ENCODE measurements around the gene CENPT. TPM values are rescaled to one million over a fixed set of nuclear protein-coding genes. Genes with fewer than 3 reads are reported as not detected.
"Not testable (repeated sequence)": the region's sequence is repeated elsewhere in the genome, so short reads cannot be mapped to it uniquely, and the experiment has no call there.

Gene CENPT
- total and polyA plus RNA-seq, 2 donors from 2014 or later = 25.3 to 42.5 TPM

DNA sequence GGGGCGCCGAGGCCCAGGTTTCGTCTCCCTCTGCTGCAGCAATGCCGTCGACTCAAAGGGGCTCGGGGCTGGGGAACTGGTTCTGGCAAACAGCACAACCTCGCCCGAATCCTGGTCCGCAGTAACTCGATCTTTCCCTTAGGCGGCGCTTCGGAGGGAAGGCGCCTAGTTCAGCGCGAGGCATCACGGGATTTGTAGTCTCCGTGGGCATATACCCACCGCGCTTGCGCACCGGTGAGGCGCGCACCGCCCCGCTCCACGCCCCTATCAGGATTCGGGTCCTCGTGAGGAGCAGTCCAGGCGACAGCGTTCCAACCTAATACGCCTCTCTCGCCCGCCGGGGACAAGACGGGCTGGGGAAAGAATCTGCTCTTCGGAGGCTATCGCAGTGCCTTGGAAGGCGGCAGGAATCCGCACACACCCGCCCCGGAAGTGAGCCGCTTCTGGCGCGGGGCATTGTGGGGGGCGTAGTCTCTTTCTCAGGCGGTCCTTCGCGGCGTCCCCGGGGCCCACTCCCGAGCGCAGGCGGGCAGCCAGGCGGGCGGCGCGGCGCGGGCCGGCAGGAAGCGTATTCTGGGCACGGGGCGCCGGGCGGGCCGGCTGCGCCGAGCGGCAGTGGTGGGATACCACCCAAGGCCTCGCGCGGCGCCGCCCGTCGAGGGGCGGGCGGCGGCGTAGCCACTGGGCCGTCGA is 5.5 kb downstream of the CENPT start, which contains the start of gene THAP11:
TSS of gene THAP11 (plus strand) at position 505 of the 693 bp plus-strand sequence. CDS start 235 bp downstream, outside the sequence.
- intact Hi-C loops (cut with DNase I) = no loop called here
- Histone ChIP-seq H3K4me1 (ENCODE audit: control insufficient read depth in 2 of 3, insufficient read depth in 2 of 3, low read depth in 1 of 3, low read length in 3 of 3) (peaks cover 14 to 31% (median 31%) of the 10 kb centered on the region in 3 donors), H3K9me3 (ENCODE audit: control insufficient read depth in 2 of 3, insufficient read depth in 1 of 3, low read length in 3 of 3) (no peaks in the 10 kb centered on the region), H3K4me3 (ENCODE audit: low read length in 3 of 3) (peak within 1 kb of the TSS; percentile 76 to 96 (median 94)), H3K27ac (ENCODE audit: low read depth in 2 of 2, low read length in 2 of 2) (peak within 1 kb of the TSS; percentile 98 to 100), H3K36me3 (ENCODE audit: control insufficient read depth in 2 of 3, insufficient read depth in 3 of 3, low read length in 3 of 3) (no peaks in the 10 kb centered on the region), H3K27me3 (ENCODE audit: control insufficient read depth, insufficient read depth, low read length) (no peaks in the 10 kb centered on the region), H3K9ac (ENCODE audit: low read length in 3 of 3) (peak within 1 kb of the TSS; percentile 66 to 95 (median 94))
- DNase-seq (peak; percentile 97 to 99 (median 97)), FAIRE-seq (no peak)
- TF ChIP-seq, protein P1, sequence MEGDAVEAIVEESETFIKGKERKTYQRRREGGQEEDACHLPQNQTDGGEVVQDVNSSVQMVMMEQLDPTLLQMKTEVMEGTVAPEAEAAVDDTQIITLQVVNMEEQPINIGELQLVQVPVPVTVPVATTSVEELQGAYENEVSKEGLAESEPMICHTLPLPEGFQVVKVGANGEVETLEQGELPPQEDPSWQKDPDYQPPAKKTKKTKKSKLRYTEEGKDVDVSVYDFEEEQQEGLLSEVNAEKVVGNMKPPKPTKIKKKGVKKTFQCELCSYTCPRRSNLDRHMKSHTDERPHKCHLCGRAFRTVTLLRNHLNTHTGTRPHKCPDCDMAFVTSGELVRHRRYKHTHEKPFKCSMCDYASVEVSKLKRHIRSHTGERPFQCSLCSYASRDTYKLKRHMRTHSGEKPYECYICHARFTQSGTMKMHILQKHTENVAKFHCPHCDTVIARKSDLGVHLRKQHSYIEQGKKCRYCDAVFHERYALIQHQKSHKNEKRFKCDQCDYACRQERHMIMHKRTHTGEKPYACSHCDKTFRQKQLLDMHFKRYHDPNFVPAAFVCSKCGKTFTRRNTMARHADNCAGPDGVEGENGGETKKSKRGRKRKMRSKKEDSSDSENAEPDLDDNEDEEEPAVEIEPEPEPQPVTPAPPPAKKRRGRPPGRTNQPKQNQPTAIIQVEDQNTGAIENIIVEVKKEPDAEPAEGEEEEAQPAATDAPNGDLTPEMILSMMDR (IDR thresholded peaks at IDR 0.05; ENCODE audit: borderline replicate concordance, extremely low read depth, insufficient read depth) = peak; percentile 91

DNA sequence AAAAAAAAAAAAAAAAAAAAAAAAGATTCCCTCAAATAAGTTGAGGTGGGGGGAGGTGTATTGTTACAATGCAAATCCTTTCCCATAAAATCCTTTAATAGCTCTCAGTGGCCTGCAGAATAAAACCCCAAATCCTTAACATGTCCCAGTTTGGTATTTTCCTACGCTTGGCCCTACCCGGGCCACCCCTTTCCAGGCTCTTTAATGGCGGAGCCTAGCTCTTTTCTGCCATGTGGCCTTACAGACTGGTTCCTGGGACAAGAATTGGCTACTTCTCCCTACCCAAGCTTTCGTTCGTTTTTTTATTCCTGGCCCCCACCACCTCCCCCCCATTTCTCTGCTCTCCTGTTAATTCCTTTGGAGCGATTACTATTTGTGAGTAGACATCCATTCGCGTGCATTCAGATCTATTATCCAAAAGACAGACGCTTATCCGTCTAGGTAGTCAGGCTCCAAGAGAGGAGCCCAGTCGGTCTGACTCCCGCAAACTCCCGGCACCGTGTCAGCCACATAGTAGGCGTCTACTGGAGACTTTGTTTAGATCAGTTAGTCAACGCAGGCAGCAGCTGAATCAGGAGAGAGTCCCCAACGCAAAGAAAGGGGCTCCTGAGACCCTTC is 6.2 kb downstream of the CENPT start:
- DNase-seq = no peak
- Histone ChIP-seq H3K4me1 (ENCODE audit: control insufficient read depth in 2 of 3, insufficient read depth in 2 of 3, low read depth in 1 of 3, low read length in 3 of 3) (peaks cover 14 to 31% (median 31%) of the 10 kb centered on the region in 3 donors), H3K36me3 (ENCODE audit: control insufficient read depth in 2 of 3, insufficient read depth in 3 of 3, low read length in 3 of 3) (no peaks in the 10 kb centered on the region), H3K27ac (ENCODE audit: low read depth in 2 of 2, low read length in 2 of 2) (peak overlapping the region; percentile 98 to 100), H3K27me3 (ENCODE audit: control insufficient read depth, insufficient read depth, low read length) (no peaks in the 10 kb centered on the region), H3K9ac (ENCODE audit: low read length in 3 of 3) (peak overlapping the region; percentile 66 to 95 (median 94)), H3K4me3 (ENCODE audit: low read length in 3 of 3) (peak overlapping the region in 2 of 3 donors; percentile 64 to 96), H3K9me3 (ENCODE audit: control insufficient read depth in 2 of 3, insufficient read depth in 1 of 3, low read length in 3 of 3) (no peaks in the 10 kb centered on the region)
- intact Hi-C loops (cut with DNase I) = no loop called here
- FAIRE-seq = no peak
- TF ChIP-seq, protein P1 (IDR thresholded peaks at IDR 0.05; ENCODE audit: borderline replicate concordance, extremely low read depth, insufficient read depth) = no peak

DNA sequence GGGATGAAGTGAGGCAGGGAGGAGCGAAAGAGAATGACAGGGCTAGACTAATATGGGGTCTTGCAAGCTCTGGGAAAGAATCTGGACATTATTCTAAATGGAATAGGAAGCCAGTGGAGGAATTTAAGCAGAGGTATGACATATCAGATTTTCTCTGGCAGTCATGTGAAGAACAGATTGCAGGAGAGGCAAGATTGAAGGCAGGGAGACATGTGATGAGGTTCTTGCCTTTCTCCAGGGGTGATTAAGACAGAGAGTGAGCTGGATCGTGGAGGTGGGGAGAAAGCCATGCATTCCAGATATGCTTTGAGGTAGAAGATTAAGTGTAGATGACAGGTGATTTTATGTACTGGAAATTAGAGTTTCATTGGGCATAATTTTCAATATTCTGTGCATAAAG is 9.7 kb downstream of the CENPT start:
- H3K27me3 ChIP-seq (ENCODE audit: control insufficient read depth, insufficient read depth, low read length) = no peaks in the 10 kb centered on the region
- no peak for DNase-seq
- H3K27ac ChIP-seq (ENCODE audit: low read depth in 2 of 2, low read length in 2 of 2) = no peak overlapping the region
- intact Hi-C loops (cut with DNase I) = no loop called here
- peaks cover 3 to 12% (median 6%) of the 10 kb centered on the region in 3 donors for H3K4me1 ChIP-seq (ENCODE audit: control insufficient read depth in 2 of 3, insufficient read depth in 2 of 3, low read depth in 1 of 3, low read length in 3 of 3)
- FAIRE-seq = no peak
- H3K9ac ChIP-seq (ENCODE audit: low read length in 3 of 3) = no peak overlapping the region
- no peaks in the 10 kb centered on the region for H3K36me3 ChIP-seq (ENCODE audit: control insufficient read depth in 2 of 3, insufficient read depth in 3 of 3, low read length in 3 of 3)
- TF ChIP-seq, protein P1 (IDR thresholded peaks at IDR 0.05; ENCODE audit: borderline replicate concordance, extremely low read depth, insufficient read depth) = no peak
- no peaks in the 10 kb centered on the region for H3K9me3 ChIP-seq (ENCODE audit: control insufficient read depth in 2 of 3, insufficient read depth in 1 of 3, low read length in 3 of 3)
- no peak overlapping the region for H3K4me3 ChIP-seq (ENCODE audit: low read length in 3 of 3)

DNA sequence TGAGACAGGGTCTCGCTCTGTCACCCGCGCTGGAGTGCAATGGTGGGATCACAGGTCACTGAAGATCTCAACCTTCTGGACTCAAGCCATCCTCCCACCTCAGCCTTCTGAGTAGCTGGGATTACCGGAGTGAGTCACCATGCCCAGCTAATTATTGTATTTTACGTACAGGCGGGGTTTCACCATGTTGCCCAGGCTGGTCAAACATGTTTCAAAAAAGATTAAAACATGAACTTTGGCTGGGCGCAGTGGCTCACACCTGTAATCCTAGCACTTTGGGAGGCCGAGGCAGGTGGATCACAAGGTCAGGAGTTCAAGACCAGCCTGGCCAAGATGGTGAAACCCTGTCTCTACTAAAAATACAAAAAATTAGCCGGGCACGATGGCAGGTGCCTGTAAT is 10.3 kb downstream of the CENPT start:
- FAIRE-seq; H3K9me3 ChIP-seq (ENCODE audit: control insufficient read depth in 2 of 3, insufficient read depth in 1 of 3, low read length in 3 of 3); H3K36me3 ChIP-seq (ENCODE audit: control insufficient read depth in 2 of 3, insufficient read depth in 3 of 3, low read length in 3 of 3); H3K9ac ChIP-seq (ENCODE audit: low read length in 3 of 3); H3K4me3 ChIP-seq (ENCODE audit: low read length in 3 of 3); DNase-seq; intact Hi-C loops (cut with DNase I); H3K27ac ChIP-seq (ENCODE audit: low read depth in 2 of 2, low read length in 2 of 2); H3K27me3 ChIP-seq (ENCODE audit: control insufficient read depth, insufficient read depth, low read length): not testable (repeated sequence)
- H3K4me1 ChIP-seq (ENCODE audit: control insufficient read depth in 2 of 3, insufficient read depth in 2 of 3, low read depth in 1 of 3, low read length in 3 of 3) = peaks cover 3 to 12% (median 6%) of the 10 kb centered on the region in 3 donors

Data from kidney (tissue), 14 donors.